ENCODE results near the gene DCAF17.

DNA sequence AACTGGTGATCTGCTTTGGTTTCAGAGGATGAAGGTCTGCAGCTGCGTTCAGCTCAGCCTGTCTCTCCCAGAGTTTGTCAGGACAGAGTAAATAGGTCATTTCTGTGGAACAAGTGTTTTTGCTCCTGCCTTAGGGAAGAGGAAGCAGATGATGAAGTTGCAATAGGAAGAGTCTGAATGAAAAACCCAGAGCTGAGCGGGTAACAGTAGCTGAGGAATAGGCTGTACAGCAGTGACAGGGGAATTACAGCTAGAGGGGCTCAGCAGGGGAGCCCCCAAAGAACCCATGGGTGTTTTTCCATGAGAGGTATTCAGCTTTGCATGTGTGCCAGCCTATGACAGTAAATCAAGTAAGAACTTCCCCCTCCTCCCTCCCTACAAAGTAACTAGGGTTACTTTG is 78.0 kb downstream of the DCAF17 start:
- TF ChIP-seq FOXA1 (IDR thresholded peaks at IDR 0.05) (no peak), YY1 (IDR thresholded peaks at IDR 0.05) (no peak), EGR1 (IDR thresholded peaks at IDR 0.05; ENCODE audit: low read depth in 2 of 2) (no peak), RAD21 (IDR thresholded peaks at IDR 0.05) (no peak), TAF1 (conservative IDR thresholded peaks at IDR 0.05) (no peak), GABPA (IDR thresholded peaks at IDR 0.05 in 1 of 2, conservative IDR thresholded peaks at IDR 0.05 in 1 of 2) (no peak), SP1 (IDR thresholded peaks at IDR 0.05) (no peak), HNF4A (conservative IDR thresholded peaks at IDR 0.05) (no peak), JUND (IDR thresholded peaks at IDR 0.05) (no peak)
- TF ChIP-seq, protein P1, sequence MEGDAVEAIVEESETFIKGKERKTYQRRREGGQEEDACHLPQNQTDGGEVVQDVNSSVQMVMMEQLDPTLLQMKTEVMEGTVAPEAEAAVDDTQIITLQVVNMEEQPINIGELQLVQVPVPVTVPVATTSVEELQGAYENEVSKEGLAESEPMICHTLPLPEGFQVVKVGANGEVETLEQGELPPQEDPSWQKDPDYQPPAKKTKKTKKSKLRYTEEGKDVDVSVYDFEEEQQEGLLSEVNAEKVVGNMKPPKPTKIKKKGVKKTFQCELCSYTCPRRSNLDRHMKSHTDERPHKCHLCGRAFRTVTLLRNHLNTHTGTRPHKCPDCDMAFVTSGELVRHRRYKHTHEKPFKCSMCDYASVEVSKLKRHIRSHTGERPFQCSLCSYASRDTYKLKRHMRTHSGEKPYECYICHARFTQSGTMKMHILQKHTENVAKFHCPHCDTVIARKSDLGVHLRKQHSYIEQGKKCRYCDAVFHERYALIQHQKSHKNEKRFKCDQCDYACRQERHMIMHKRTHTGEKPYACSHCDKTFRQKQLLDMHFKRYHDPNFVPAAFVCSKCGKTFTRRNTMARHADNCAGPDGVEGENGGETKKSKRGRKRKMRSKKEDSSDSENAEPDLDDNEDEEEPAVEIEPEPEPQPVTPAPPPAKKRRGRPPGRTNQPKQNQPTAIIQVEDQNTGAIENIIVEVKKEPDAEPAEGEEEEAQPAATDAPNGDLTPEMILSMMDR (IDR thresholded peaks at IDR 0.05; ENCODE audit: low read depth, low read length, missing input control) = no peak
- TF ChIP-seq, protein P2, sequence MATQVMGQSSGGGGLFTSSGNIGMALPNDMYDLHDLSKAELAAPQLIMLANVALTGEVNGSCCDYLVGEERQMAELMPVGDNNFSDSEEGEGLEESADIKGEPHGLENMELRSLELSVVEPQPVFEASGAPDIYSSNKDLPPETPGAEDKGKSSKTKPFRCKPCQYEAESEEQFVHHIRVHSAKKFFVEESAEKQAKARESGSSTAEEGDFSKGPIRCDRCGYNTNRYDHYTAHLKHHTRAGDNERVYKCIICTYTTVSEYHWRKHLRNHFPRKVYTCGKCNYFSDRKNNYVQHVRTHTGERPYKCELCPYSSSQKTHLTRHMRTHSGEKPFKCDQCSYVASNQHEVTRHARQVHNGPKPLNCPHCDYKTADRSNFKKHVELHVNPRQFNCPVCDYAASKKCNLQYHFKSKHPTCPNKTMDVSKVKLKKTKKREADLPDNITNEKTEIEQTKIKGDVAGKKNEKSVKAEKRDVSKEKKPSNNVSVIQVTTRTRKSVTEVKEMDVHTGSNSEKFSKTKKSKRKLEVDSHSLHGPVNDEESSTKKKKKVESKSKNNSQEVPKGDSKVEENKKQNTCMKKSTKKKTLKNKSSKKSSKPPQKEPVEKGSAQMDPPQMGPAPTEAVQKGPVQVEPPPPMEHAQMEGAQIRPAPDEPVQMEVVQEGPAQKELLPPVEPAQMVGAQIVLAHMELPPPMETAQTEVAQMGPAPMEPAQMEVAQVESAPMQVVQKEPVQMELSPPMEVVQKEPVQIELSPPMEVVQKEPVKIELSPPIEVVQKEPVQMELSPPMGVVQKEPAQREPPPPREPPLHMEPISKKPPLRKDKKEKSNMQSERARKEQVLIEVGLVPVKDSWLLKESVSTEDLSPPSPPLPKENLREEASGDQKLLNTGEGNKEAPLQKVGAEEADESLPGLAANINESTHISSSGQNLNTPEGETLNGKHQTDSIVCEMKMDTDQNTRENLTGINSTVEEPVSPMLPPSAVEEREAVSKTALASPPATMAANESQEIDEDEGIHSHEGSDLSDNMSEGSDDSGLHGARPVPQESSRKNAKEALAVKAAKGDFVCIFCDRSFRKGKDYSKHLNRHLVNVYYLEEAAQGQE (IDR thresholded peaks at IDR 0.05) = no peak
- TF ChIP-seq, protein P3, sequence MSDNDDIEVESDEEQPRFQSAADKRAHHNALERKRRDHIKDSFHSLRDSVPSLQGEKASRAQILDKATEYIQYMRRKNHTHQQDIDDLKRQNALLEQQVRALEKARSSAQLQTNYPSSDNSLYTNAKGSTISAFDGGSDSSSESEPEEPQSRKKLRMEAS (IDR thresholded peaks at IDR 0.05) = no peak
- TF ChIP-seq, protein P4, sequence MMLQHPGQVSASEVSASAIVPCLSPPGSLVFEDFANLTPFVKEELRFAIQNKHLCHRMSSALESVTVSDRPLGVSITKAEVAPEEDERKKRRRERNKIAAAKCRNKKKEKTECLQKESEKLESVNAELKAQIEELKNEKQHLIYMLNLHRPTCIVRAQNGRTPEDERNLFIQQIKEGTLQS (IDR thresholded peaks at IDR 0.05) = no peak
- TF ChIP-seq, protein P5, sequence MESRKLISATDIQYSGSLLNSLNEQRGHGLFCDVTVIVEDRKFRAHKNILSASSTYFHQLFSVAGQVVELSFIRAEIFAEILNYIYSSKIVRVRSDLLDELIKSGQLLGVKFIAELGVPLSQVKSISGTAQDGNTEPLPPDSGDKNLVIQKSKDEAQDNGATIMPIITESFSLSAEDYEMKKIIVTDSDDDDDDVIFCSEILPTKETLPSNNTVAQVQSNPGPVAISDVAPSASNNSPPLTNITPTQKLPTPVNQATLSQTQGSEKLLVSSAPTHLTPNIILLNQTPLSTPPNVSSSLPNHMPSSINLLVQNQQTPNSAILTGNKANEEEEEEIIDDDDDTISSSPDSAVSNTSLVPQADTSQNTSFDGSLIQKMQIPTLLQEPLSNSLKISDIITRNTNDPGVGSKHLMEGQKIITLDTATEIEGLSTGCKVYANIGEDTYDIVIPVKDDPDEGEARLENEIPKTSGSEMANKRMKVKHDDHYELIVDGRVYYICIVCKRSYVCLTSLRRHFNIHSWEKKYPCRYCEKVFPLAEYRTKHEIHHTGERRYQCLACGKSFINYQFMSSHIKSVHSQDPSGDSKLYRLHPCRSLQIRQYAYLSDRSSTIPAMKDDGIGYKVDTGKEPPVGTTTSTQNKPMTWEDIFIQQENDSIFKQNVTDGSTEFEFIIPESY (IDR thresholded peaks at IDR 0.05) = no peak

Data from liver (tissue), 3 donors.